ENCODE measurements around the gene TMC7. TPM values are rescaled to one million over a fixed set of nuclear protein-coding genes. Genes with fewer than 3 reads are reported as not detected.

The TMC7 gene
- total and polyA plus RNA-seq, 2 of the 13 experiments (the other 11 are each of a cell fraction or from before 2014, with no cell fraction given) = 1.2 to 5.1 TPM

- intact Hi-C loops (cut with micrococcal nuclease; ENCODE audit: unreplicated experiment) = loop anchor here (2.0 kb wide), 1 partner anchor 20 kb away; the partner anchor contains the start of gene ITPRIPL2
- BruUV-seq (replicated peaks) = no TSS peak
- ChIA-PET CTCF (ENCODE audit: low intra/inter-chr PET ratio, low total read pairs) (no interaction called here), POLR2A (interaction anchor here (1.2 to 4.9 kb wide), 6 partner anchors 9 to 30 kb away, joined by 3 to 239 read pairs (median 6); partner anchors contain the start of genes COQ7 and ITPRIPL2)
- no peaks in the 10 kb centered on the region for H4K20me1 ChIP-seq (ENCODE audit: insufficient read depth, low read length)
- H3K27ac ChIP-seq (ENCODE audit: extremely low read length, insufficient read depth, low read length) = no peak overlapping the region
- H3K9me3 ChIP-seq (ENCODE audit: low read length) = 0 out of 2 replicates have a peak, but pooled peaks cover 4% of the 10 kb centered on the region
- H3K79me2 ChIP-seq (ENCODE audit: insufficient read depth, low read length) = no peaks in the 10 kb centered on the region
- no peak overlapping the region for H3K4me3 ChIP-seq (replicated peaks in 1 of 3; ENCODE audit: insufficient read depth in 1 of 3, low read depth in 2 of 3, low read length in 3 of 3)
- no peak for DNase-seq (ENCODE audit: low spot score)
- in situ Hi-C loops (cut with HindIII; ENCODE audit: extremely low pct_ligation_motif_present, low pct_unique_long_range_greater_than_20kb) = no loop called here
- peak overlapping the region; percentile 73 for H3K4me2 ChIP-seq (ENCODE audit: low read depth, low read length)
- H3K27me3 ChIP-seq (ENCODE audit: control insufficient read depth in 1 of 2, insufficient read depth in 2 of 2, low read length in 2 of 2) = no peaks in the 10 kb centered on the region
- H3K36me3 ChIP-seq (replicated peaks in 1 of 2; ENCODE audit: control insufficient read depth in 1 of 2, insufficient read depth in 2 of 2, low read length in 2 of 2) = no peaks in the 10 kb centered on the region
- FAIRE-seq = no peak
- 31% methylated on average over 2 of the region's 2 CpGs for WGBS (ENCODE audit: low lambda C conversion rate)
- H2AFZ ChIP-seq (ENCODE audit: low read length) = no peak overlapping the region
- peaks cover 40% of the 10 kb centered on the region for H3K4me1 ChIP-seq (ENCODE audit: insufficient read depth, low read length)
- H3K9ac ChIP-seq (ENCODE audit: insufficient read depth, low read depth, low read length) = no peak overlapping the region
- ATAC-seq = no peak
- TF ChIP-seq NONO (IDR thresholded peaks at IDR 0.05) (0 out of 2 replicates have a peak, but pooled peaks have one; percentile 48), NONO (CRISPR knock-in tag; conservative IDR thresholded peaks at IDR 0.05) (no peak), ZNF282 (IDR thresholded peaks at IDR 0.05; ENCODE audit: partially characterized antibody) (peak; percentile 49), BCL6 (CRISPR knock-in tag; IDR thresholded peaks at IDR 0.05) (no peak), ELK4 (CRISPR knock-in tag; IDR thresholded peaks at IDR 0.05; ENCODE audit: borderline replicate concordance) (no peak), ZNF136 (CRISPR knock-in tag; IDR thresholded peaks at IDR 0.05; ENCODE audit: low read depth) (no peak), LCORL (IDR thresholded peaks at IDR 0.05) (0 out of 2 replicates have a peak, but pooled peaks have one; percentile 13), LCORL (CRISPR knock-in tag; IDR thresholded peaks at IDR 0.05) (no peak), PLRG1 (conservative IDR thresholded peaks at IDR 0.05) (0 out of 2 replicates have a peak, but pooled peaks have one; percentile 96), FOXK2 (IDR thresholded peaks at IDR 0.05) (0 out of 2 replicates have a peak, but pooled peaks have one; percentile 11), ATF7 (IDR thresholded peaks at IDR 0.05) (peak; percentile 42), ATF7 (CRISPR knock-in tag; IDR thresholded peaks at IDR 0.05) (no peak), IKZF1 (IDR thresholded peaks at IDR 0.05) (peak; percentile 65; the same call in 1 of the 2 replicates), ZNF12 (CRISPR knock-in tag; IDR thresholded peaks at IDR 0.05) (no peak), SSRP1 (CRISPR knock-in tag; IDR thresholded peaks at IDR 0.05) (no peak), PCBP1 (IDR thresholded peaks at IDR 0.05; ENCODE audit: borderline replicate concordance, low read depth, low read length) (no peak), REPIN1 (CRISPR knock-in tag; IDR thresholded peaks at IDR 0.05; ENCODE audit: borderline replicate concordance, low read depth) (0 out of 2 replicates have a peak, but pooled peaks have one; percentile 14)
- TF ChIP-seq, protein P1, sequence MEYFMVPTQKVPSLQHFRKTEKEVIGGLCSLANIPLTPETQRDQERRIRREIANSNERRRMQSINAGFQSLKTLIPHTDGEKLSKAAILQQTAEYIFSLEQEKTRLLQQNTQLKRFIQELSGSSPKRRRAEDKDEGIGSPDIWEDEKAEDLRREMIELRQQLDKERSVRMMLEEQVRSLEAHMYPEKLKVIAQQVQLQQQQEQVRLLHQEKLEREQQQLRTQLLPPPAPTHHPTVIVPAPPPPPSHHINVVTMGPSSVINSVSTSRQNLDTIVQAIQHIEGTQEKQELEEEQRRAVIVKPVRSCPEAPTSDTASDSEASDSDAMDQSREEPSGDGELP (IDR thresholded peaks at IDR 0.05; ENCODE audit: borderline replicate concordance, low read depth) = no peak
- TF ChIP-seq, protein P2, sequence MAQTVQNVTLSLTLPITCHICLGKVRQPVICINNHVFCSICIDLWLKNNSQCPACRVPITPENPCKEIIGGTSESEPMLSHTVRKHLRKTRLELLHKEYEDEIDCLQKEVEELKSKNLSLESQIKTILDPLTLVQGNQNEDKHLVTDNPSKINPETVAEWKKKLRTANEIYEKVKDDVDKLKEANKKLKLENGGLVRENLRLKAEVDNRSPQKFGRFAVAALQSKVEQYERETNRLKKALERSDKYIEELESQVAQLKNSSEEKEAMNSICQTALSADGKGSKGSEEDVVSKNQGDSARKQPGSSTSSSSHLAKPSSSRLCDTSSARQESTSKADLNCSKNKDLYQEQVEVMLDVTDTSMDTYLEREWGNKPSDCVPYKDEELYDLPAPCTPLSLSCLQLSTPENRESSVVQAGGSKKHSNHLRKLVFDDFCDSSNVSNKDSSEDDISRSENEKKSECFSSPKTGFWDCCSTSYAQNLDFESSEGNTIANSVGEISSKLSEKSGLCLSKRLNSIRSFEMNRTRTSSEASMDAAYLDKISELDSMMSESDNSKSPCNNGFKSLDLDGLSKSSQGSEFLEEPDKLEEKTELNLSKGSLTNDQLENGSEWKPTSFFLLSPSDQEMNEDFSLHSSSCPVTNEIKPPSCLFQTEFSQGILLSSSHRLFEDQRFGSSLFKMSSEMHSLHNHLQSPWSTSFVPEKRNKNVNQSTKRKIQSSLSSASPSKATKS (CRISPR knock-in tag; IDR thresholded peaks at IDR 0.05) = no peak
- TF ChIP-seq, protein P3, sequence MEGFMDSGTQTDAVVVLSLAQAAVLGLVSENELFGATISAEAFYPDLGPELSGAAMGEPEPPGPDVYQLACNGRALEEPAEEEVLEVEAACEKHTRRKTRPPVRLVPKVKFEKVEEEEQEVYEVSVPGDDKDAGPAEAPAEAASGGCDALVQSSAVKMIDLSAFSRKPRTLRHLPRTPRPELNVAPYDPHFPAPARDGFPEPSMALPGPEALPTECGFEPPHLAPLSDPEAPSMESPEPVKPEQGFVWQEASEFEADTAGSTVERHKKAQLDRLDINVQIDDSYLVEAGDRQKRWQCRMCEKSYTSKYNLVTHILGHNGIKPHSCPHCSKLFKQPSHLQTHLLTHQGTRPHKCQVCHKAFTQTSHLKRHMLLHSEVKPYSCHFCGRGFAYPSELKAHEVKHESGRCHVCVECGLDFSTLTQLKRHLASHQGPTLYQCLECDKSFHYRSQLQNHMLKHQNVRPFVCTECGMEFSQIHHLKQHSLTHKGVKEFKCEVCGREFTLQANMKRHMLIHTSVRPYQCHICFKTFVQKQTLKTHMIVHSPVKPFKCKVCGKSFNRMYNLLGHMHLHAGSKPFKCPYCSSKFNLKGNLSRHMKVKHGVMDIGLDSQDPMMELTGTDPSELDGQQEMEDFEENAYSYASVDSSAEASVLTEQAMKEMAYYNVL (CRISPR knock-in tag; IDR thresholded peaks at IDR 0.05; ENCODE audit: borderline replicate concordance) = 0 out of 2 replicates have a peak, but pooled peaks have one; percentile 74
Observed at GRCh38 chr16:19092653-19093410, 109.1 kb downstream of the TMC7 start.
